NCI-H748 treated with DMSO at 0.1 percent for 48 hours (cell line): ENCODE data around the gene CCDC78.

Experiments
- DNase-seq: peaks from one replicate; lab custom pipeline; 2025; lab: John Stamatoyannopoulos, UW

Gene CCDC78

DNA sequence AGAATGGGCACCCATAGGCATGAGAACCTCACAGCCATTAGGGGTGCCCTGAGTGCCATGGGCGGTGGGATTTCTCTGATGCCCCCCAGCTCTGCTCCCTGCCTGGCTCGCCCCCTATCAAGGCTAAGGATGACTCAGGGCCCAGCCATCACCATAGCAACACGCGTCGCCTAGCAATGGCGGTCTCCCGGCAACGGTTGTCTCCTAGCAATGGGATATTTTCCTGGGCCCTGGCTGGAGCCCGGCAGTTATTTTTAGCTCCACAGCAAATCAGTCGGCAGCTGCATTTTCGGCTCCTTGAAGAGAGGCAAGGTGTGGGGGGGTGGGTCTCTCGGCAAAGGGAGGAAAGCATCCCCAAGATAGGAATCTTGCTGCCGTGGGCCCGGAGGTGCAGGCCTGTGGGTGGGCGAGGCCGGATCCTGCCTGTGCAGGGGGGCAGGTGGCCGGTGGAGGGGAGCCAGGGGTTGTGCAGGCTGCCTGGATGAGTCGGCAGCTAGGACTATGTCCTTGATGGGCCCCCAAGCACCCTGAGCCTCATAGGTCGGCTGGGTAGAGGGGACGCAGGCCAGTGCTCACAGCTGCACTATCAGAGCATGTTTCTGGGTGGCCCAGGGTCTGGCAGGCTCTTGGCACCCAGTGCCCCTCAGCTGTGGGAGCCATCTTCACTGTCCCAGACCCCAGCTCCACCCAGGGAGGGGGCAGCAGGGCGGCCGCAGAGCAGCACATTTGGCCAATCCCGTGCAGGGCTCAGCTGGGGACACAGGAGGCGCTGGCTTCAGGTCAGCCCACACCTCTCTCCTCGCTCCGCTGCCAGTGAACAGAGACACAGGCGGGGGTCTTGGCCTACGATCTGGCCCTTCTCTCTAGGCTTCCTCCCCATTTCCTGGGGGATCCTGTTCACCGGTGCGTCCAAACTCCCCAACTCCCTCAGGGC lies 16.4 kb downstream of the CCDC78 start:
- peak; percentile 85 for DNase-seq

- no peak for DNase-seq
Observed at GRCh38 chr16:708959-709358, 17.3 kb downstream of the CCDC78 start.

DNA sequence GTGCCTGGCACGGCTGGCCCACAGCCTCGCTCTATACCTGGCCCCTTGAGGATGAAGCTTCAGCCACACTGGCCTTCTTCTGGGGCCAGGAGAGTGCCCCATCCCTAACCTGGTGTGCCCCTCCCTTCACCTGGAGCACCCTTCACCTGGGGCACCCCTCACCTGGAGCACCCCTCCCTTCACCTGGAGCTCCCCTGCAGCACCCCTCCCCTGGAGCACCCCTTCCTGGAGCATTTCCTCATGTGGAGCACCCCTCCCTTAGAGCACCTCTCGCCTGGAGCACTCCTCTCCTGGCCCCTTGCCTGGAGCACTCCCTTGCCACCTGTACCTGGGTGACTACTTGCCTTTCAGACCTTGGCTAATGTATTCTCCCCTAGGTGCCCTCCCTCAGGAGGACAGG lies 18.2 kb downstream of the CCDC78 start:
- no peak for DNase-seq

- no peak for DNase-seq
Observed at GRCh38 chr16:707062-707538, 19.1 kb downstream of the CCDC78 start.

- no peak for DNase-seq
Observed at GRCh38 chr16:706189-707061, 19.8 kb downstream of the CCDC78 start.

DNA sequence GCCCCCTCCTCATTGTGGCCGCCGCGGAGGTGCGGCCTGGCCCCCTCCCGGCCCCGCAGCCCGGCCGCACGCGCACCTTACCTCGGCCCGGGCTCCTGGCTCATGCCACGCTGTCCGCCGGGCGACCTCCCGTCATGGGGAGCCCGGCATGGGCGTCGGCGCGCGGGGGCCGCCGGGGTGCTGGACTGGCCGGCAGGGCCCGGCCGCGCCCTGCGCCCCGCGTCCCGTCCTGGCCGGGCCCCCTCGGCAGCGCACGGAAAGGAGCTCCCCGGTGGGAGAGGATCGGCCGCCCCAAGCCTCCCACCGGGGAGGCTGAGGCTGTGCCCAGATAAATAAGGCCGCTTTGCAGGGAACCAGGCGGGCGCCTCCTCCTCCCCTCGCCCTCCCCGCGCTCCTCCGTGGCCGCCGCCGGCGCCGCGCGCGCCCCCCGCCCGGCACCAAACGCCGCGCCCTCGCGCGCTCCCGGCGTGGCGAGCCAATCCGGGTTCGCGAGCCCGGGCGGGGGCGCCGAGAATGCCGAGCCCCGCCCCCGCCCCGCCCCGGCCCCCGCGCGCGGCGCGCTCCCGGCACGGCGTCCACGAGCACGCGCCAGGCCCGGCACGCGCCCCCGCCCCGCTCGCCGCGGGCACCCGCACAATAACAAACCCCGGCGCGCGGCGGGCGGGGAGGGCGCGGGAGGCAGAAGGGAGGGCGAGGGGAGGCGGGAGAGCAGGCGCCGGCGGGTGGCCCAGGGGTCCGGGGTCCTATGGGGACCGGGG lies 20.6 kb downstream of the CCDC78 start, which contains the start of gene FBXL16:
Gene FBXL16 (minus strand): TSS at position 371 of the 758 bp plus-strand sequence. CDS start 8,396 bp downstream, outside the sequence.
- DNase-seq: no peak

GRCh38 chr16:704552-705380 lies 21.5 kb downstream of the CCDC78 start:
- DNase-seq: no peak

- no peak for DNase-seq
Observed at GRCh38 chr16:704047-704446, 22.2 kb downstream of the CCDC78 start.

DNA sequence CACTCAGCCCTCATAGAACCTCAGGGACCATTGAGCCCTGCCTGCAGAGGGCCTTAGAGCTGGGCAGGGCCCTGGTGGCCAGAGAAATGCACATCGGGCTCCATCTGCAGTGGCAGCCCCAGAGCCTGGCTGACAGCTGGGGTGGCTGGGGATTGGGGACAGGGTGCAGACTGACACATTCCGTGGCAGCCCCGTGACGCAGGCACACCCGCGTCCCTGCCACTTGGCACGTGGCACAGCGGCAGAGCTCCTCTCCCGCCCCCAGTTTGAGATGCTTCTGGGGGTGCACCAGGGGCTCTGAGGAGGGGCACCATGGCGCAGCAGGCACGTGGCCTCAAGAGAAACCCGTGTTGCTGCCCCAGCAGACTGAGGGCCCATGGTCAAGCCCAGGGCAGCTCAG lies 22.8 kb downstream of the CCDC78 start:
- DNase-seq: no peak

DNA sequence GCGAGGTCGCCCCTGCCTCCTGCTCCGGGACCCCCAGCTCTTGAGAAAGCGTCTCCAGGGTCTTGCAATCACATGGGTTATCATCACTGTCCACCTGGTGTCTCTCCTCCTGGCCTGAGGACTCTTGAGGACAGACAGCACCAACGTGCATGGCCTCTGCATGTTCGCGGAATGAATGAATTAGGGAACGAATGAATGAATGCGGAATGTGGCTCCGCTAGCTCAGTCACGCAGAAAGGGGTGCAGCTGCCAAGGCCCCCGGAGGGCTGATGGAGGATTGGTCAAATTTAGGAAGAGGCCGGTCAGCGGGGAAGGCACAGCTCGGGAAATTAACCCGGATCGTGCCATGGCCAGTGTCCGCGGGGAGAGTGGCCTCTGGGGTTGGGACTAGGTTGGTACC lies 23.9 kb downstream of the CCDC78 start:
- no peak for DNase-seq

DNA sequence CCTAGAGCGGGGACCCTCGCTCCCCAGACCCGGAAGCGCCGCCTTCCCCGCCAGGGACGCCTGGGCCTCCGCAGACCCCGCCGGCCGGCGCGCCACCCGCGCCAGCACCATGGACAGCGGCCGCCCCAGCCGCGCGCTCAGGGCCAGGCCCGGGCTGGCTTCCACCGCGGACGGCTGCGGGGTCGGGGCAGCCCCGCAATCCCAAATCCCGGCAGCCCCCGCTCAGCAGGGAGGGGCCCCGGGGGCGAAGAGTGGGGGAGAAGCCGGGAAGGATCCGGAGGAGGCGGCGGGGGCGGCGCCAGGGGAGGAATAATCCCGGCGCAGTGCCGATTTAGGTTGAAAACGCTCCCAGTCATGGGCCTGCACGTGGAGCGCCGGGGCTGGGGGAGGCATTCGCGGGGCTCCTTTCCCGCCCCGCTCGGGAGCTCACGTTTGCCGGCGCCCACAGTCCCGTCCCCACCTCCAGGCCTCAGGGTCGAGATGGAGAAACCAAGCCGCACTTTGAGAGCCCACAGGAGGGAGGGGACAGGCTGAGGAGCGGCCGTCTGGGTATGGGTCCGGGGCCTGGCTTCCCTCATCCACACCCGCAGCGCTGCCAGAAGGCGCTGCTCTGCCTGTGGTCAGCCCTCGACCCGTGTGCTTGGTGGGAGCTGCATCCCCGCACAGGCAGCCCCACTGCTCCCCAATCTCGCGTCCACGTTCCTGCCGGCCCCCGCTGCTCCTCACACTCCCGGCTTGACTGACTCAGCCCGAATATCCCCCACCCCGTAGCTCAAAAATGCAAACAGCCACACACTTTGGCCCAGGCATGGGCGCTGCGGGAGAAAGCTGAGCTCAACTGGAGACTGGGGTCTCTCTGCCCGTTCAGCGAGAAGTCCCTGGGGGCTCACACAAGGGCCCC lies 25.3 kb downstream of the CCDC78 start:
- DNase-seq: no peak

DNA sequence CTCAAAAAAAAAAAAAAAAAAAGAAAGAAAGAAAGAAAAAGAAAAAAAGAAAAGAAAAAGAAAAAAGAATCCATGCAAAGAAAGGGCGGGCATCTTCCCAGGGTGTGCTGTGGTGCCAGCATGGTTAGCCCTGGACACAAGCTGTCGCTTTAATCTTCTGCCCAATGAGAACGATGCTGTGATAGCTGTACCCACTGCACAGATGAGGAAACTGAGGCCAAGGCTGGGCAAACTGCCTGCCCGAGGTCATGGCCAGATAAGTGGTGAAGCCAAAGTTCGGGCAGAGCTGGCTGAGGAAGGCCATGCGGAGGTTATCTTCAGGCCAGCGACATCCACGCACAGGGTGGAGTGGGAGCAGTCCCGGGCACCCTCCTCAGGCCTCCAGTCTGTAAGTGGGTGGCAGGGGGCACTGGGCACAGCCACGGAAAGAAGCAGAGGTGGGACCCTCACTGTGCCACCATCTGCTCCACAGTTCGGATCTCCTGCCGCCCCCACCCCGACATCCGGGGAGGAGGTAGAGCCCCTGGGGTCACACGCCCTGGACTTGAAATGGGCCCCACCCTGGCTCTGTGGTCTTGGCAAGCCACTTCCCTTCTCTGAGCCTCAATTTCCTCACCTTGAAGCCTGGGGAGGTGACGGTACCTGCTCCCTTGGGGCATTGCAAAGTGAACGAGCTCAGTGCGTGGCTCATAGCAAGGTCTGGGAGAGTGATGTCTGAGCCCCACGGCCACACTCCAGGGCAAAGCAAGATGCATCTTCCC lies 27.2 kb downstream of the CCDC78 start:
- no peak for DNase-seq

DNA sequence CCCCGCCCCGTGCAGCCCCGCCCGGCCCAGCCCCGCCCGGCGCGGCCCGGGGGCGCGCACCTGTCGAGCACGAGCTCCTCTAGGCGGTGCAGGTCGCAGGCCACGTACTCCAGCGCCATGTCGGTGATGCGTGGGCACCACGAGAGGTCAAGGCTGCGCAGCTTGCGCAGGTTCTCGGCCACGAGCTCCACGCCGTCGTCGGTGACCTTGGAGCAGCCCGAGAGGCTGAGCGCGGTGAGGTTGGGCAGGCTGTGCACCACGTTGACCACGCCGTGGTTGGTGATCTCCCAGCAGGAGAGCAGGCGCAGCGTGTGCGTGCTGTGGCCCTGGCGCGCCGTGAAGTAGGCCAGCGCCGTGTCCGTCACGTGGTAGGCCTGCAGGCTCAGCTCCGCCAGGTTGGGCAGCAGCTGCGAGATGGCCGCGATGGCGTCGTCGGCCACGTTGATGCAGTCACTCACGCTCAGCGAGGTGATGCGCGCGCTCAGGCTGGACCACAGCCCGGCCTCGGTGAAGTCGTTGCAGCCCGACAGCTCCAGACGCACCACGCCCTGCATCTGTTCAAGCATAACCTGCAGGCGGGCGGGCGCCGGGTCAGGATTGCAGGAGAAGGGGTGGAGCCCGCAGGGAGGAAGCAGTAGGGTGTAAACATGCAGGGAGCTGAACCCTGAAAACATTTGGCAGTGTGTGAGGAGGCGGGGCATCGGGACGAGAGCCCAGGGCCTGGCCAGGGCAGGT lies 30.7 kb downstream of the CCDC78 start:
- peak; percentile 83 for DNase-seq

DNA sequence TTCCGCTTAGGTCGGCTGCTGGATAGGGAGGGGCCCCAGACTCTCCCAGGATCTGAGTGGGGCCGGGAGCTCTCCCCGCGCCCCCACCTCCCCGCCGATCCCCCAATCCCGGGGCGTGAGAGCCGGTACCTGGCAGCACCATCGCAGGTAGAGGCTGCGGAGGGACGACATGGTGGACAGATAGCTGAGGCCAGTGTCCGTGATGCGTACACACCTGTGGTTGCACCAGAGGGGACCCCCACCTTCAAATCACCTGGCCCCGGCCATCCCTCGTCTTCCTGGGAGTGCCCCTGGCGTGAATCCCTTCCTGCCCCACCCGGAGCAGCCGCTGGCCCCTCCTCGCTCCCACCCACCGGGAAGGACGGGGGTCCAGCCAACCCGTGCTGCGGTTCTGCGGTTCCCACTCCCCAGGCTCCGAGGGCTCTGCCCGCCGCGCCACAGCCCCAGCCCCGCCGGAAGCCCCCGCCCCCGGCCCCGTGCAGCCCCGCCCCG lies 31.3 kb downstream of the CCDC78 start:
- no peak for DNase-seq

DNA sequence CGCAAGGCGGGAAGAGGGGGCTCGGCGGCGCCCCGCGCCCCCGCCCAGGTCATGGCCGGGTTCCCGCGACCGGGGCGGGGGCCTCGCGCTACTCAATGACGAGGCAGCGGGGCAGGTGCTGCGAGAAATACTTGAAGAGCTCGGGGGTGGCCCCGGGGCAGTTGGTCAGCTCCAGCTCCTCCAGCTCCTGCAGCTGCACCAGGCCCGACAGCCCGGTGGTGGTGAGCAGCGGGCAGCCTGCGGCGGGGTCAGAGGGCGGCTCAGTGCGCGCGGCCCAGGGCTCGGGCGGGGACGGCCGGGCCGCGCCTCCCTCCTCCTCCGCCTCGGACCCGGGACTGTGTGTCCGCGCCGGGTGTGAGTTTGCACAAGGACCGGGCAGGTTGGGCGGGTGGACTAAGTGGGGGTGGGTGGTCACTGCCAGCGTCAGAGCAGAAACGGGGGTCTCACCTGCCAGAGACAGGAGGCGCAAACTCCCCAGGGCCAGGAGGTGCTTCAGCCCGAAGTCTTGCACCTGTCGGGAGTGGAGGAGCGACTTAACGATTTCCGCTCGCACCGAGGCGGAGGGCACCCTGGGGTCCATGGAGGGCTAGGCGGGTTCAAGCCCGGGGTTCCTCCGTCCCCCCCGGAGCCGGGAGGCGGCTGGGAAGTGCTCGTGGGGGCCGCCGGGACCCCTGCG lies 31.9 kb downstream of the CCDC78 start:
- no peak for DNase-seq

DNA sequence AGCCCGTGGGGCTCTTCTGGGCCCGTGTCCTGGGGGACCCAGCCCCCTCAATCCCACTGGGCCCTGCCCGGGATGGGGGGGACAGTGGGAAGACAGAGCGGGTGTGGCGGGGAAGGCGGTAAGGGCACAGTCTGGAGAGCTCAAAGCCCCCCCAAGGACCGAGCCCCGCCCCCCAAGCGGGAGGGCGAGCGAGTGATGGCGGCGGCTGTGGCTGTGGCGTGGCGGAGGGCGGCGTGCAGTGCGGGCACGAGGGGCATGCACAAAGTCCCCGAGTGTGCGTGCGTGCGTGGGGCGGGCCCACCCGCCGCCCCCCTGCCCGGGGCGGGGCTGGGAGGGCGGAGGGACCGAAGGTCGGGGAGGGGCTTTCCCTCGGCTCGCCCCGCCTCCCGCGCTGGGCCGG lies 32.5 kb downstream of the CCDC78 start:
- DNase-seq: no peak

DNA sequence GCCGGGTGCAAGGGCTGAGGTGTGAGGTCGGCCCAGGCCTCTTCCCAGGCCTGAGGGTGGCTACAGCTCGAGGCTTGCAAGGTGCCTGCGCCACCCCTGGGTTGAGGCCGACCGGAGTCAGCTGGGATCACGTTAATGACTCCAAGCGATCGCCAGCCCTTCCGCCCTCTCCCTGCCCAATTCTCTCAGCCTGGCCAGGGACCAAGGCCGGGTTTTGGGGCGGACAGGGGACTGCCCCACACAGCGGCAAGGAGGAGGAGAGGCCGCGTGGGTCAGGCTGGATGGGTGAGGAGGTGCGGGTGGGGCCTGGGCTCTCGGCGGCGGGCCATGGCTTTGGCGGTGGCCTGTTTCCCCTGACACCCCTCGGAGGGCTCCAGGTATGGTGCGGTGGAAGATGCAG lies 32.9 kb downstream of the CCDC78 start:
- DNase-seq: no peak
